NOMO-1 treated with dmso at 0.1 percent for 144 hours (cell line): ENCODE measurements around the gene LAIR1.
"Not testable (repeated sequence)": the region's sequence is repeated elsewhere in the genome, so short reads cannot be mapped to it uniquely, and the experiment has no call there.

Experiments used
- DNase-seq: peaks from one replicate; lab custom pipeline; 2025; ENCODE audit not compliant: unreplicated experiment; lab: John Stamatoyannopoulos, UW

LAIR1 gene

DNA sequence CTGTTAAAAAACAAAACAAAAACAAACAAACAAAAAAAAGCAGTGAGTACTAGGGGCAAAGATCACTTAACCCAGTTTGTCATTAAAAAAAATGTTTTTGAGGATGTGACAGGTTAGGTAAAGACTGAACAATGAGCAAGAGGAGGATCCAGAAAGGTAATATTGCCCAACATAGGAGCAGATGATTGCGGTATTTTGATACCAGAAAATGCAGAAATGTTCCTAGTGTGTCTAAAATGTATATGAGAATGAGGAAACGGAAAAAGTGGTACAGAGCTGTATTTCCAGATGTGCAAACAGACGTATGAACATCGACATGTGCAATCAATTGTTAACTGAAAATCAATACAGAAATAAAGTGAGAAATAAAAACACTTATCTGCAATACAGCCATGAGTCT is 20.9 kb downstream of the LAIR1 start:
- DNase-seq, result peak; percentile 43

DNA sequence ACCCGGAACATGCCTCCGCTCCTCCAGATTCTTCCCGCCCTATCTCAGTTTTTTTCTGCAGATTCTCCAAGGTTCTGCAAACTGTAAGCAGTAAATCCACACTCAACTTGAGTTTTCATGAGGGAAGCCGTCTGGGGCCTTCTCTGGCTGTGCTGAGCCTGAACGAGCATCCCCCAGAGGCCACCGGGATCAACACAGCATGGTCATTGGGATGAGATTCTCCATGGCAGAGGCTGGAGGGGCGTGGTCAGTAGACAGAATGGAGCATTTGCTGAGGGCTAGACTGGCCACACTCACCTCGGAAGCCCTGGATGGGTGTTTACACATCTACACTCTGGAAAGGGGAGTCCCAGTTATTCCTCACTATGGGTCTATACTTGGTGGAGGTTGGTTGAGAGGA is 23.4 kb downstream of the LAIR1 start:
- no peak for DNase-seq

DNA sequence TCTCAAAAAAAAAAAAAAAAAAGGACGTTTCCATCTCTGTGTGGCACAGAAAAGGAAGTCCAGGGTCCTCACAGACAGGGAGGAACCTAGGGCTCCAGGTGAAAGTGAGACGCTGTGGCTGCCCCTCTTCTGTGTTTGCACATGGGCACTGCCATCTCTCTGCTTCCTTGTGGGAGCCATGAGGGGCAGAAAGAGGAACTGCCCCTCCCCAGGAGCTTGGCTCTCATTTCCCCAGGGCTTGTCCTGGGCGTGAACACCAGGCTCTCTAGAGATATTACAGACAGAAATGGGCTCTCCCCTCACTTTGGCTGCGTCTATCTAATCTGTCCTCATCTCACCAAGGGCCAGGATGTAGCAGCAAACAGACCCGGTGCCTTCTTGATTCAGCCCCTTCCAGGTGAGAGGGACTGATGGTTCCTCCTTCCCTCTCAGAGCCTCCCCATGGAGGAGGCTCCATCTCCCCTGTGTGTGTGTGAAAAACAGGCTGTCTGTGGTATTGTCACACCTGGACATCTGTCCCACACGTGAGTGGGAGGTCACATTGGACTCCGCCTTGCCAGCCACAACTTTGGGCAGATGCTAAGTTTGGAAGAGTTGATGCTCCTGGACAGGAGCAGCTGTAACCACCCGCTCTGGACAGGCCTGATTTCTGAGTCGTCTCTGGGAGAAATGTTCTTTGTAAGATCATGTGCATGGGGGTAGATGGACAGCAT is 24.9 kb downstream of the LAIR1 start:
- peak; percentile 60 for DNase-seq

GRCh38 chr19:54338521-54338920 is 26.2 kb downstream of the LAIR1 start:
- DNase-seq, result no peak

- DNase-seq, result no peak
These were observed 26.9 kb downstream of the LAIR1 start for GRCh38 chr19:54337858-54338230.

- DNase-seq, result no peak
These were observed 27.6 kb downstream of the LAIR1 start for GRCh38 chr19:54336893-54337857.

- DNase-seq, result no peak
These were observed 28.5 kb downstream of the LAIR1 start for GRCh38 chr19:54335979-54336892.

- no peak for DNase-seq
These were observed 29.6 kb downstream of the LAIR1 start for GRCh38 chr19:54335164-54335563.

DNA sequence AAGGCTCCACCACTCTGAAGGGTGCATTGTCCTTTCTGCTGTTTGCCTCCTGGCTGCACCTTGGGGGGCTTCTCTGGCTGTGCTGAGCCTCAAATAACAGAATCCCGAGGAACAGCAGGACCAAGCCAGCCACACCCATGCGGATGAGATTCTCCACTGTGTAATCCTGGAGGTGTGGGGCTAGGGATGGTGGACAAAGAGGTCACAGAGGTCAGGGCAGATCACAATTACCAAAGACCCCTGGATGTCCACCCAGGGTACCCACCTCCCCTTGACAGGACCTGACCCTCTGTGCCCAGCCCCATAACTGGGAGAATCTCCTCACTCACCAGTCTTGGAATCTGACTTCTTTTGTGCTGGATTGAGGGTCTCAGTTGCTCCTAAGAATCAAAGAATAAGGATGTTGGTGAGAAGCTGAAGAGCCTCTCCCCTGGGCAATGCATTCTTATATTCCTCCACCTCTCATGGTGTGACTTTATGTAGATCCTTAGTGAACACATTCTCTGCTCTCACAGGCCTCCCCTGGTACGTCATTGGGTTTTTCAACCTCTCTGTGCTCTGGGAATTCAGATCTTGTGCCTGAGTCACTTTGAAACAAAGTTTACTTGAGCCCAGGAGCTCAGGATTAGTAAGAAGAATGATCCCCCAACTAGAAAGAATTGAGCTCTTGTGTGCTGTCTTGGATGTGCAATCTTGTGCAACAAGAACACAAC is 31.0 kb downstream of the LAIR1 start:
- DNase-seq, result no peak

DNA sequence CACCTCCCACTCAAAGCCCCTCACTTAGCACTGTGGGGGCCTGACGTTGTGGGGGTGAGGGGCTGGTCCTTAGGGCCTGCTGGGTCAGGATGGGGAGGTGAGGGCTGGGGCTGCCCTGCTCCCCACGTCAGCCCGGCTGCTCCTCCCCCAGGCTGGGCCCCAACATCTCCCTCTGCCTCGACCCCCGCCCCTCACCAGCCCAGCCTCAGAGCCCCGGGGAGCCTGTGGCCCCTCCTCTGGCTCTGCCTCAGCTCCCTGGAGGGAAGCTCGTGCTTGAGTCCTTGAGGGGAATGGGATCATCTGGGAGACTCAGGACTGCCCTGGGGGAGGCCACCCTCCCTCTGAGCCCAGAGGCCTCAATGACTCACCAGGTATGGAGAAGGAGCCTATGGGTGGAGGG is 32.6 kb downstream of the LAIR1 start:
- DNase-seq, result no peak

DNA sequence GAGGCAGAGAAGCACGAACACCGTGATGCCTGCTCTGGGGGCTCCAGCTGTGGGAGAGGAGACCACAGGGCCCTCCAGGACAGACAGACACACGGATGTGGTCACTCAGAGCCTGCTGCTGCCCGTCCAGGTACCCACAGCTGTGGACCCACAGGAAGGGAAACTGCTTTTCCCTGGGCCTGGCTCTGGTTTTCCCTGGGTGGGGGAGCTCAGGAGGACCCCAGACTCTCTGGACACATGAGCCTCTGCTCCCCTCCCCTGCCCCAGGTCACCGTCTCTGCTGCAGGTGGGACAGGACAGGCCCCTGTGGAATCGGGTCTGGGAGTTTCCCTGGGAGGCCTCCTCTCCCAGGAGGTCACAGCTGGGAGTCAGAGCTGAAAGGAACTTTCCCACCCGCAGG is 33.1 kb downstream of the LAIR1 start:
- DNase-seq, result no peak

- DNase-seq, result no peak
These were observed 35.1 kb downstream of the LAIR1 start for GRCh38 chr19:54329476-54330165.

- DNase-seq, result not testable (repeated sequence)
These were observed 36.0 kb downstream of the LAIR1 start for GRCh38 chr19:54328781-54329180.

DNA sequence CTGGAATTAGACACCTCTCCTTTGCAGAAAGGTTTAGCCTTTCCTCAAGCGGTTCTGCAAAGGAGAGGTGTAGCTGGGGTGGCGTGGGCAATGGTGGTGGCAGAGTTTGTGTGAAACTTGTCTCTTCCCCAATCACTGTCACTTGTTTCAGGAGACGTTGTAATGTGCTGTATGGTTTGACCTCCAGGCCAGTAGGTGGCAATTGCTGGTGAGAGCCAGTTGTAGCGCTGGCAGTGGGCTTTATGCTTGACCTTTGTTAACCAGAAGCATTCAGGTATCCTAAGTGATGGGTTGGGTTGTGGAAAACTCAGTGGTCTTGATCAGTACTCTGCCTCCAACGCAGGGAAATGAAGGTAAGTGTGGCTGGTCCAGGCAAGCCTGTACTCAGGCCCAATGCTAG is 39.1 kb downstream of the LAIR1 start:
- DNase-seq, result no peak

DNA sequence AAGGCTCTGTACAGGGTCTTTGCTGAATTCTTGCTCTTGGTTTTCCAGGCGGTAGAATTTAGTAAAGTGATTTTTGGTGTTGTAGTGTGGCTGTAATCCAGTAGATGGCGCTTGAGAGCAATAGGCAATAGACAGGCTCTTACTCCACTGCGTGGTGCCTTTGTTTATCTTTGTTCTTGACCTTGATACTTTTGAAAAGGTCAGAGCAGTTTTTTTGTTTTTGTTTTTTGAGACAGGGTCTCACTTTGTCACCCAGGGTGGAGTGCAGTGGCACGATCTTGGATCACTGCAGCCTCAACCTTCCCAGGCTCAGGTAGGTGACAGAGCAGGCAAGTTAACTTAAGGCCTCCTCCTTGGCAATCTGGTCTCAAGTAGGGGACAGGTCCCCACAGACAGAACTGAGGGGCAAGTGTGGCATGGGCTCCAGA is 39.5 kb downstream of the LAIR1 start:
- DNase-seq, result peak; percentile 39

GRCh38 chr19:54324071-54324470 is 40.7 kb downstream of the LAIR1 start:
- DNase-seq, result no peak

GRCh38 chr19:54322934-54323333 is 41.8 kb downstream of the LAIR1 start:
- DNase-seq, result not testable (repeated sequence)

- DNase-seq, result not testable (repeated sequence)
These were observed 42.4 kb downstream of the LAIR1 start for GRCh38 chr19:54322295-54322694.

GRCh38 chr19:54319892-54320670 is 44.6 kb downstream of the LAIR1 start:
- DNase-seq, result no peak
